ENCODE data around the gene PWWP2B.

DNA sequence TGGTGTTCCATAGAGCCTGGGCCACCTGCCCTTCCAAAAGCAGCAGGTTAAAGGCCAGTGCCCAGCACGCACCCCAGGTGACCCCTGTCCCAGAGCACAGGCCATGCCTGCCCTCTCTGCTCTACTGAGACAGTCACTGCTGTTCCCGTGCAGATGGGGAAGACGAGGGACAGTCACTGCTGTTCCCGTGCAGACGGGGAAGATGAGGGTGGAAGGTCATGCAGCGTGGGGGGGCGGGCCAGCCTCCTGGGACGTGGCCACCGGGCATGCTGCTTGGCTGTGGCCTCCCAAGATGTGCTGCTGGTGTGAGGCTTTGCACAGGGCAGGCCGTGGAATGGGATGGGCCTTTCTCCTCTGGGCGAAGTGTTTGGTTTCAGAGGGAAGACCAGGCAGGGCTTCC is 46.6 kb upstream of the PWWP2B start:
- TF ChIP-seq, protein P1, sequence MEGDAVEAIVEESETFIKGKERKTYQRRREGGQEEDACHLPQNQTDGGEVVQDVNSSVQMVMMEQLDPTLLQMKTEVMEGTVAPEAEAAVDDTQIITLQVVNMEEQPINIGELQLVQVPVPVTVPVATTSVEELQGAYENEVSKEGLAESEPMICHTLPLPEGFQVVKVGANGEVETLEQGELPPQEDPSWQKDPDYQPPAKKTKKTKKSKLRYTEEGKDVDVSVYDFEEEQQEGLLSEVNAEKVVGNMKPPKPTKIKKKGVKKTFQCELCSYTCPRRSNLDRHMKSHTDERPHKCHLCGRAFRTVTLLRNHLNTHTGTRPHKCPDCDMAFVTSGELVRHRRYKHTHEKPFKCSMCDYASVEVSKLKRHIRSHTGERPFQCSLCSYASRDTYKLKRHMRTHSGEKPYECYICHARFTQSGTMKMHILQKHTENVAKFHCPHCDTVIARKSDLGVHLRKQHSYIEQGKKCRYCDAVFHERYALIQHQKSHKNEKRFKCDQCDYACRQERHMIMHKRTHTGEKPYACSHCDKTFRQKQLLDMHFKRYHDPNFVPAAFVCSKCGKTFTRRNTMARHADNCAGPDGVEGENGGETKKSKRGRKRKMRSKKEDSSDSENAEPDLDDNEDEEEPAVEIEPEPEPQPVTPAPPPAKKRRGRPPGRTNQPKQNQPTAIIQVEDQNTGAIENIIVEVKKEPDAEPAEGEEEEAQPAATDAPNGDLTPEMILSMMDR (IDR thresholded peaks at IDR 0.05; ENCODE audit: low read depth, low read length) = no peak
- TF ChIP-seq EZH2phosphoT487 (IDR thresholded peaks at IDR 0.05; ENCODE audit: low read depth) = no peak
